Hepatocyte (in vitro differentiated cells): ENCODE results near the gene ATG14. TPM values are rescaled to one million over a fixed set of nuclear protein-coding genes. Genes with fewer than 3 reads are reported as not detected.

Source experiments
- DNase-seq: peaks from one replicate; pipeline ENCODE4 v3.0.0-alpha.2; 2016; ENCODE audit warnings: low spot score
- H2AFZ ChIP-seq: fragments of 200-600 bp; sonication (generic); 2 replicates; pipeline ENCODE4 v1.6.0; 2016; ENCODE audit warnings: antibody characterized with exemption, mild to moderate bottlenecking
- H3K27ac ChIP-seq: fragments of 200-600 bp; sonication (generic); 2 replicates; pipeline ENCODE4 v1.5.1; 2016; ENCODE audit warnings: mild to moderate bottlenecking
- H3K27me3 ChIP-seq: fragments of 200-600 bp; sonication (generic); 2 replicates; pipeline ENCODE4 v1.6.1; 2016
- H3K36me3 ChIP-seq: fragments of 200-600 bp; sonication (generic); replicated peaks from 2 replicates; pipeline ENCODE4 v1.5.1; 2016; ENCODE audit warnings: low read depth; ENCODE audit not compliant: insufficient read depth
- H3K4me1 ChIP-seq: fragments of 200-600 bp; sonication (generic); 2 replicates; pipeline ENCODE4 v1.5.1; 2016; ENCODE audit warnings: mild to moderate bottlenecking, moderate library complexity; ENCODE audit not compliant: insufficient read depth
- H3K4me2 ChIP-seq: fragments of 200-600 bp; sonication (generic); 2 replicates; pipeline ENCODE4 v1.6.0; 2016
- H3K4me3 ChIP-seq: fragments of 200-600 bp; sonication (generic); 2 replicates; pipeline ENCODE4 v1.5.1; 2016; ENCODE audit warnings: mild to moderate bottlenecking
- H3K79me2 ChIP-seq: fragments of 200-600 bp; sonication (generic); 2 replicates; pipeline ENCODE4 v1.6.0; 2017; ENCODE audit warnings: mild to moderate bottlenecking
- H3K9me2 ChIP-seq: fragments of 200-600 bp; sonication (generic); replicated peaks from 2 replicates; pipeline ENCODE4 v1.6.0; 2017; ENCODE audit warnings: mild to moderate bottlenecking; ENCODE audit not compliant: insufficient read depth
- H3K9me3 ChIP-seq: fragments of 200-600 bp; sonication (generic); 2 replicates; pipeline ENCODE4 v1.5.1; 2016; ENCODE audit warnings: low read depth, mild to moderate bottlenecking
- H4K20me1 ChIP-seq: fragments of 200-600 bp; sonication (generic); 2 replicates; pipeline ENCODE4 v1.6.0; 2016; ENCODE audit warnings: mild to moderate bottlenecking; ENCODE audit not compliant: insufficient read depth, poor library complexity, severe bottlenecking
- EZH2 ChIP-seq: fragments of 200-600 bp; sonication (generic); IDR thresholded peaks from 2 replicates; pipeline ENCODE4 v1.6.1; 2016; ENCODE audit warnings: antibody characterized with exemption, mild to moderate bottlenecking, borderline replicate concordance
- EZH2phosphoT487 ChIP-seq: fragments of 200-600 bp; sonication (generic); IDR thresholded peaks from one replicate; pipeline ENCODE4 v1.6.1; 2018; ENCODE audit warnings: antibody characterized with exemption, mild to moderate bottlenecking, low read depth, moderate library complexity; ENCODE audit not compliant: unreplicated experiment, severe bottlenecking
- WGBS: methylation state at CpG from one replicate; pipeline ENCODE4 v1.1.6; 2016; ENCODE audit warnings: low lambda C conversion rate; ENCODE audit errors: missing lambda C conversion rate; 5-methylcytosine and 5-hydroxymethylcytosine counted together
- polyA plus RNA-seq: library from polyadenylated mRNA; unstranded; fragments of >200 nt; fragmentation: Nextera tagmentation; extraction: Ambion mirVana; gene quantifications from 2 replicates; pipeline ENCODE4 v1.2.1, GENCODE V29; 2016
- total RNA-seq: library from RNA; depleted of rRNA; stranded (reverse); fragments of >200 nt; gene quantifications from 2 replicates; pipeline ENCODE4 v1.2.3, GENCODE V29; 2014
- TF ChIP-seq, protein P1 (sequence below): fragments of 200-600 bp; sonication (generic); IDR thresholded peaks from 2 replicates; pipeline ENCODE4 v1.5.1; 2016; ENCODE audit warnings: antibody characterized with exemption, mild to moderate bottlenecking; ENCODE audit not compliant: poor library complexity

ATG14 gene
- total and polyA plus RNA-seq, 2 experiments from 2014 or later, result 3.3 to 16.6 TPM

DNA sequence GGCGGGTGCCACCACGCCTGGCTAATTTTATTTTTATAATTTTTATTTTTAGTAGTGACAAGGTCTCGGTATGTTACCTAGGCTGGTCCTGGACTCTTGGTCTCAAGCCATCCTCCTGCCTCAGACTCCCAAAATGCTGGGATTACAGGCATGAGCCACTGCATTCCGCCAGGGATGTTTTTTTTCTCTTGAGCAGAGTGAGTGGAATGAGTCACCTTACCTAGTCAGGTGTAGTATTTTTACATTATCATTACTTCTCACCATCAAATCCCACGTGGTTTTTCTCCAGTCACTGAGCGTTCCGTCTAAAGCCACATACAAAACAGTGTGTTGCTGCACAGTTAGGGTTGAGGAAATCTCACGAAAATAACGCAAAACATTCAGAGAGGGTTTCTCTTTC lies 29.7 kb upstream of the ATG14 start:
- TF ChIP-seq EZH2 (no peak), EZH2phosphoT487 (no peak)
- TF ChIP-seq, protein P1, sequence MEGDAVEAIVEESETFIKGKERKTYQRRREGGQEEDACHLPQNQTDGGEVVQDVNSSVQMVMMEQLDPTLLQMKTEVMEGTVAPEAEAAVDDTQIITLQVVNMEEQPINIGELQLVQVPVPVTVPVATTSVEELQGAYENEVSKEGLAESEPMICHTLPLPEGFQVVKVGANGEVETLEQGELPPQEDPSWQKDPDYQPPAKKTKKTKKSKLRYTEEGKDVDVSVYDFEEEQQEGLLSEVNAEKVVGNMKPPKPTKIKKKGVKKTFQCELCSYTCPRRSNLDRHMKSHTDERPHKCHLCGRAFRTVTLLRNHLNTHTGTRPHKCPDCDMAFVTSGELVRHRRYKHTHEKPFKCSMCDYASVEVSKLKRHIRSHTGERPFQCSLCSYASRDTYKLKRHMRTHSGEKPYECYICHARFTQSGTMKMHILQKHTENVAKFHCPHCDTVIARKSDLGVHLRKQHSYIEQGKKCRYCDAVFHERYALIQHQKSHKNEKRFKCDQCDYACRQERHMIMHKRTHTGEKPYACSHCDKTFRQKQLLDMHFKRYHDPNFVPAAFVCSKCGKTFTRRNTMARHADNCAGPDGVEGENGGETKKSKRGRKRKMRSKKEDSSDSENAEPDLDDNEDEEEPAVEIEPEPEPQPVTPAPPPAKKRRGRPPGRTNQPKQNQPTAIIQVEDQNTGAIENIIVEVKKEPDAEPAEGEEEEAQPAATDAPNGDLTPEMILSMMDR, result no peak
- no peak overlapping the region for H2AFZ ChIP-seq
- WGBS, result 86% methylated on average over 9 of the region's 9 CpGs
- no peaks in the 10 kb centered on the region for H3K4me1 ChIP-seq
- no peaks in the 10 kb centered on the region for H3K9me3 ChIP-seq
- H3K27me3 ChIP-seq, result no peaks in the 10 kb centered on the region
- no peaks in the 10 kb centered on the region for H3K9me2 ChIP-seq
- no peak overlapping the region for H3K4me2 ChIP-seq
- H3K79me2 ChIP-seq, result no peaks in the 10 kb centered on the region
- no peaks in the 10 kb centered on the region for H3K36me3 ChIP-seq
- no peak for DNase-seq
- H3K27ac ChIP-seq, result no peak overlapping the region
- H4K20me1 ChIP-seq, result no peaks in the 10 kb centered on the region
- H3K4me3 ChIP-seq, result no peak overlapping the region

DNA sequence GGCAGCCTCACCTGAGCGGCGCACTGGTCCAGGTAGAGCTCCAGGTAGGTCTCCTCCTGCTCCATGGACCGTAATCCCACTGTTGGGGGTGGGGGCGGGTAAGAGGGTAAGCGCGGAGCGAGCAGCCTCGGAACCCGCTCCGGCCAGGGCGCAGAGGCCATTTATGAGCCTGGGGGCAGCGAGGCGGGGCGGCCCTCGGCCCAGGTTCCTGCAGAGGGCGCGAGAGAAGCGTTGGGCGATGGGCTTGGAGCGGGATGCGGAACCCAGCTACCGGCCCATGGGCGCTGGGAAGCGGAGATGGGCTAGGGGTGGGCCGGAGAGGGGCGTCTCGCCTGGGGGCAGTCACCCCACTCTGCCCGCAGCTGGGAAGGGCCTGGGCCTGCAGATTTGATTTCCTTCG lies 28.8 kb upstream of the ATG14 start, which contains the start of gene TBPL2:
Gene TBPL2 (minus strand): TSS at position 232 of the 400 bp plus-strand sequence. CDS start 167 bp downstream, at position 65.
- peak within 1 kb of the TSS; percentile 40 for H2AFZ ChIP-seq
- DNase-seq, result peak; percentile 35
- H3K9me3 ChIP-seq, result no peaks in the 10 kb centered on the region
- no peaks in the 10 kb centered on the region for H3K9me2 ChIP-seq
- no peaks in the 10 kb centered on the region for H4K20me1 ChIP-seq
- no peaks in the 10 kb centered on the region for H3K36me3 ChIP-seq
- H3K79me2 ChIP-seq, result no peaks in the 10 kb centered on the region
- no peak within 1 kb of the TSS for H3K27ac ChIP-seq
- no peak within 1 kb of the TSS for H3K4me3 ChIP-seq
- H3K4me1 ChIP-seq, result no peaks in the 10 kb centered on the region
- H3K27me3 ChIP-seq, result no peaks in the 10 kb centered on the region
- 54% methylated on average over 23 of the region's 29 CpGs for WGBS
- TF ChIP-seq, protein P1, result peak; percentile 22
- TF ChIP-seq EZH2phosphoT487 (no peak), EZH2 (no peak)
- H3K4me2 ChIP-seq, result peak within 1 kb of the TSS; percentile 57

DNA sequence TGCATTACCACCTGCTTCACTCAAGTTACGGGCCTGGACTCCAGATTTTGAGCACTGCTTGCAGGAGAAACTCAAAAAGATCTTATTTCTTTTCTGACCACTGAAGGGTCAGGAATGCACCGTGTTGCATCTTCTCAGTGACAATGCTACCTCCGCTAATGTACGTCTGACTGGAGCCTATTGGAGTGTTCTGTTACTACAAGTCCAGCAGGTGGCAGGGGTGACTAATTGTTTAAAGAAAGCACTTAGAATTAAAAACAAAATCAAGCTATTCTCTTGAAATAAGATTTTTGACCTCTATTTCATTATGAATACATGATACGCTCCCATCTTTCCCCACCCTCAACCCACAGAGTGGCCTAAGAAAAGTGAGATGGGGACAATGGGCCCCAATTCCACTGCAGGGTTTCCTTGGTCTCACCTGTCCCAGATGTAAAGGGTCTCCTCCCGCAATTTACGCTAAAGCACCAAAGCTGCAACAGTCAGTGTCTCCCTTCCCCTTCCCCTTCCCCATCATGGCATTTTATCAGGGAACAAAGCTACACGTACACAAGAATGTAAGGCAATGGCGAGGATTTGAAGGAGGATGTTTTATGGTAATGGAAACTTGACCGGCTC lies 26.5 kb upstream of the ATG14 start:
- Histone ChIP-seq H3K4me3 (no peak overlapping the region), H3K79me2 (no peaks in the 10 kb centered on the region), H3K27me3 (no peaks in the 10 kb centered on the region), H3K9me2 (no peaks in the 10 kb centered on the region), H2AFZ (no peak overlapping the region), H4K20me1 (no peaks in the 10 kb centered on the region), H3K4me1 (peaks cover 7% of the 10 kb centered on the region), H3K27ac (no peak overlapping the region), H3K4me2 (no peak overlapping the region), H3K36me3 (no peaks in the 10 kb centered on the region), H3K9me3 (no peaks in the 10 kb centered on the region)
- 55% methylated on average over 10 of the region's 10 CpGs for WGBS
- peak; percentile 79 for DNase-seq
- TF ChIP-seq, protein P1, result peak; percentile 69
- no peak for TF ChIP-seq EZH2phosphoT487
- no peak for TF ChIP-seq EZH2
